NCI-H1694 (cell line): ENCODE results near the gene MZF1.
A peak's percentile ranks its signal among the peaks of the same experiment; 100 is the strongest.
"Not testable (repeated sequence)": the region's sequence is repeated elsewhere in the genome, so short reads cannot be mapped to it uniquely, and the experiment has no call there.

Experiments
- DNase-seq: peaks from one replicate; lab custom pipeline; 2025; lab: John Stamatoyannopoulos, UW

The MZF1 gene

GRCh38 chr19:58539169-58539559 lies 34.0 kb downstream of the MZF1 start:
- not testable (repeated sequence) for DNase-seq

GRCh38 chr19:58538257-58539168 lies 34.6 kb downstream of the MZF1 start:
- DNase-seq, result no peak

GRCh38 chr19:58536852-58537798 lies 36.0 kb downstream of the MZF1 start:
- DNase-seq, result no peak

GRCh38 chr19:58535857-58536256 lies 37.3 kb downstream of the MZF1 start:
- DNase-seq, result no peak

- DNase-seq, result peak; percentile 26
These were observed 41.9 kb downstream of the MZF1 start for GRCh38 chr19:58531034-58531840.

GRCh38 chr19:58529405-58529804 lies 43.7 kb downstream of the MZF1 start:
- no peak for DNase-seq

GRCh38 chr19:58522709-58523108 lies 50.4 kb downstream of the MZF1 start:
- DNase-seq, result no peak

- DNase-seq, result no peak
These were observed 51.5 kb downstream of the MZF1 start for GRCh38 chr19:58521651-58522050.

- DNase-seq, result no peak
These were observed 52.9 kb downstream of the MZF1 start for GRCh38 chr19:58520257-58520599.

GRCh38 chr19:58519355-58520256 lies 53.5 kb downstream of the MZF1 start, which contains the start of gene ZBTB45:
Gene ZBTB45 (minus strand): TSS chr19:58519810. CDS start chr19:58517673, 2,137 bp downstream.
- DNase-seq, result peak; percentile 96

GRCh38 chr19:58519087-58519354 lies 54.1 kb downstream of the MZF1 start:
- DNase-seq, result peak; percentile 65

GRCh38 chr19:58518256-58519086 lies 54.7 kb downstream of the MZF1 start:
- no peak for DNase-seq

GRCh38 chr19:58516964-58517833 lies 55.9 kb downstream of the MZF1 start:
- DNase-seq, result no peak

GRCh38 chr19:58516246-58516836 lies 56.8 kb downstream of the MZF1 start:
- no peak for DNase-seq

GRCh38 chr19:58515259-58515658 lies 57.9 kb downstream of the MZF1 start:
- no peak for DNase-seq

GRCh38 chr19:58514564-58515022 lies 58.5 kb downstream of the MZF1 start:
- DNase-seq, result no peak

- DNase-seq, result peak; percentile 91
These were observed 59.2 kb downstream of the MZF1 start for GRCh38 chr19:58513694-58514563.
